ENCODE data around the gene KRT75.

Gene KRT75

GRCh38 chr12:52382854-52383253 is 51.3 kb downstream of the KRT75 start:
- TF ChIP-seq CTCF (IDR thresholded peaks at IDR 0.05; ENCODE audit: low read depth, low read length, missing control alignments): no peak
- DNase-seq (ENCODE audit: low read depth): no peak
- no peak overlapping the region for H3K4me3 ChIP-seq (ENCODE audit: low read depth, low read length)
- in situ Hi-C loops (cut with HindIII; ENCODE audit: low sequenced_read_pairs): no loop called here

GRCh38 chr12:52381206-52381605 is 53.0 kb downstream of the KRT75 start:
- no peak for DNase-seq (ENCODE audit: low read depth)
- in situ Hi-C loops (cut with HindIII; ENCODE audit: low sequenced_read_pairs): no loop called here
- no peak for TF ChIP-seq CTCF (IDR thresholded peaks at IDR 0.05; ENCODE audit: low read depth, low read length, missing control alignments)
- no peak overlapping the region for H3K4me3 ChIP-seq (ENCODE audit: low read depth, low read length)

GRCh38 chr12:52380271-52380694 is 53.9 kb downstream of the KRT75 start:
- DNase-seq (ENCODE audit: low read depth): no peak
- in situ Hi-C loops (cut with HindIII; ENCODE audit: low sequenced_read_pairs): no loop called here
- TF ChIP-seq CTCF (IDR thresholded peaks at IDR 0.05; ENCODE audit: low read depth, low read length, missing control alignments): peak; percentile 71

GRCh38 chr12:52379536-52379935 is 54.6 kb downstream of the KRT75 start:
- no peak for DNase-seq (ENCODE audit: low read depth)
- TF ChIP-seq CTCF (IDR thresholded peaks at IDR 0.05; ENCODE audit: low read depth, low read length, missing control alignments): no peak
- no peak overlapping the region for H3K4me3 ChIP-seq (ENCODE audit: low read depth, low read length)
- in situ Hi-C loops (cut with HindIII; ENCODE audit: low sequenced_read_pairs): no loop called here

More at GRCh38 chr12:52380271-52380694, 53.9 kb downstream of the KRT75 start:
- no peak overlapping the region for H3K4me3 ChIP-seq (ENCODE audit: low read depth, low read length)

- TF ChIP-seq CTCF (IDR thresholded peaks at IDR 0.05; ENCODE audit: low read depth, low read length, missing control alignments): no peak
Measured at GRCh38 chr12:52378091-52378490, 56.1 kb downstream of the KRT75 start.

GRCh38 chr12:52377266-52377665 is 56.9 kb downstream of the KRT75 start:
- DNase-seq (ENCODE audit: low read depth): no peak
- TF ChIP-seq CTCF (IDR thresholded peaks at IDR 0.05; ENCODE audit: low read depth, low read length, missing control alignments): no peak
- in situ Hi-C loops (cut with HindIII; ENCODE audit: low sequenced_read_pairs): no loop called here
- H3K4me3 ChIP-seq (ENCODE audit: low read depth, low read length): no peak overlapping the region

More at GRCh38 chr12:52378091-52378490, 56.1 kb downstream of the KRT75 start:
- in situ Hi-C loops (cut with HindIII; ENCODE audit: low sequenced_read_pairs): no loop called here
- no peak overlapping the region for H3K4me3 ChIP-seq (ENCODE audit: low read depth, low read length)
- DNase-seq (ENCODE audit: low read depth): no peak
